Endothelial cell of umbilical vein (primary cell): Measurements from ENCODE around the gene ZNF778.

Source experiments
- CTCF ChIP-seq, 2 donors: IDR thresholded peaks; 1 replicate in 1 of 2; 2 replicates in 1 of 2; pipeline ENCODE4 v1.5.1; 2011; ENCODE audit warnings: low read length in 2 of 2, mild to moderate bottlenecking in 2 of 2, moderate library complexity in 2 of 2, control low read depth in 1 of 2, inconsistent platforms in 1 of 2, low read depth in 1 of 2; ENCODE audit not compliant: insufficient read depth in 1 of 2; ENCODE audit errors: extremely low read depth in 1 of 2
- POLR2A ChIP-seq: IDR thresholded peaks from 2 replicates; pipeline ENCODE4 v1.6.1; 2012; ENCODE audit warnings: low read depth, mild to moderate bottlenecking, control low read depth, low read length

GRCh38 chr16:89269805-89270665 is 52.5 kb downstream of the ZNF778 start:
- TF ChIP-seq CTCF (IDR thresholded peaks at IDR 0.05; ENCODE audit: extremely low read depth in 1 of 2, insufficient read depth in 1 of 2, low read depth in 1 of 2, low read length in 2 of 2) (no peak), POLR2A (no peak)
